ENCODE measurements around the gene PCDH9.

The PCDH9 gene

DNA sequence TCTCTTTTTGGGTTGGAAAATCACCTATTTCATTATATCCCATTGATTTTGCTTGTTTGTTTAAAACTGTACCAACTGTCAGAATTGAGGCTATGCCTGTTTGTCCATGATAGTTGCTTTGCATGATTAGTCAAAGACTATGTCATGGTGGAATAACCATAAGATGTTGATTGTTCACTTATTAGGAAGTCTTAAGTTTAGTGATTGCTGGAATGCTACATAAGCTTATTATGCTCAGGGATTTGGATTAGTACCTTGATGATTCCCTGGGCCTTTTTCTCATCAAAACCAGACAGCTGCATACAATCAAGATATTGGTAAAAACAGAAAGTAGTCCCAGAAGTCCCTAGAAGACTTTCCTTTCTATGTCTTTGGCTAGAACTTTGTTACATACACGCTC is 954.7 kb downstream of the PCDH9 start:
- Histone ChIP-seq H3K36me3 (ENCODE audit: insufficient read depth) (no peaks in the 10 kb centered on the region), H2AFZ (ENCODE audit: low read depth) (no peak overlapping the region), H3K9ac (no peak overlapping the region), H3K79me2 (ENCODE audit: insufficient read depth, low read depth) (no peaks in the 10 kb centered on the region), H3K27me3 (ENCODE audit: insufficient read depth, low read depth) (no peaks in the 10 kb centered on the region), H3K27ac (no peak overlapping the region), H3K4me3 (IDR thresholded peaks at IDR 0.05; ENCODE audit: insufficient read depth, low read depth, low read length) (no peak overlapping the region), H3K4me2 (no peak overlapping the region), H4K20me1 (ENCODE audit: insufficient read depth) (no peaks in the 10 kb centered on the region), H3K4me1 (ENCODE audit: low read depth, poor library complexity, severe bottlenecking) (no peaks in the 10 kb centered on the region)
- TF ChIP-seq, protein P1, sequence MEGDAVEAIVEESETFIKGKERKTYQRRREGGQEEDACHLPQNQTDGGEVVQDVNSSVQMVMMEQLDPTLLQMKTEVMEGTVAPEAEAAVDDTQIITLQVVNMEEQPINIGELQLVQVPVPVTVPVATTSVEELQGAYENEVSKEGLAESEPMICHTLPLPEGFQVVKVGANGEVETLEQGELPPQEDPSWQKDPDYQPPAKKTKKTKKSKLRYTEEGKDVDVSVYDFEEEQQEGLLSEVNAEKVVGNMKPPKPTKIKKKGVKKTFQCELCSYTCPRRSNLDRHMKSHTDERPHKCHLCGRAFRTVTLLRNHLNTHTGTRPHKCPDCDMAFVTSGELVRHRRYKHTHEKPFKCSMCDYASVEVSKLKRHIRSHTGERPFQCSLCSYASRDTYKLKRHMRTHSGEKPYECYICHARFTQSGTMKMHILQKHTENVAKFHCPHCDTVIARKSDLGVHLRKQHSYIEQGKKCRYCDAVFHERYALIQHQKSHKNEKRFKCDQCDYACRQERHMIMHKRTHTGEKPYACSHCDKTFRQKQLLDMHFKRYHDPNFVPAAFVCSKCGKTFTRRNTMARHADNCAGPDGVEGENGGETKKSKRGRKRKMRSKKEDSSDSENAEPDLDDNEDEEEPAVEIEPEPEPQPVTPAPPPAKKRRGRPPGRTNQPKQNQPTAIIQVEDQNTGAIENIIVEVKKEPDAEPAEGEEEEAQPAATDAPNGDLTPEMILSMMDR (conservative IDR thresholded peaks at IDR 0.05; ENCODE audit: low read depth, low read length): no peak

DNA sequence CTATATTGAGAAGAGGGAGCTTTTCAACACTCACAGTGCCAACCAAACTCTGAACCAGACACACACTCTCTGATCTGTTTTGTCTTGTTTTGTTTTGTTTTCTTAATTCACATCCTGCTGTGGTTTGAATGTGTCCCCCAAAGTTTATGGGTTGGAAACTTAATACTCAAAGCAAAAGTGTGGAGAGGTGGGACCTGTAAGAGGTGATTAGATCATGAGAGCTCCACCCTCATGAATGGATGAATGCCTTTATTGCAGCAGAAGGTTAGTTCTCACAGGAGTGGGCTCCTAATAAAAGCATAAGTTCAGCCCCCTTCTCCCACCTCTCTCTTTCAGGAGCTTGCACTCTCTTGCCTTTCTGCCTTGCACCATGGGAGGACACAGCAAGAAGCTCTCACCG is 957.1 kb downstream of the PCDH9 start:
- no peak overlapping the region for H2AFZ ChIP-seq (ENCODE audit: low read depth)

GRCh38 chr13:66266761-66267160 is 963.4 kb downstream of the PCDH9 start:
- no peaks in the 10 kb centered on the region for H3K79me2 ChIP-seq (ENCODE audit: insufficient read depth, low read depth)
- H3K27me3 ChIP-seq (ENCODE audit: insufficient read depth, low read depth): no peaks in the 10 kb centered on the region
- no peak overlapping the region for H3K9ac ChIP-seq
- H3K4me1 ChIP-seq (ENCODE audit: low read depth, poor library complexity, severe bottlenecking): no peaks in the 10 kb centered on the region
- H2AFZ ChIP-seq (ENCODE audit: low read depth): no peak overlapping the region
- TF ChIP-seq, protein P1 (conservative IDR thresholded peaks at IDR 0.05; ENCODE audit: low read depth, low read length): no peak
- no peak overlapping the region for H3K4me2 ChIP-seq
- no peaks in the 10 kb centered on the region for H3K36me3 ChIP-seq (ENCODE audit: insufficient read depth)
- H3K27ac ChIP-seq: no peak overlapping the region
- no peaks in the 10 kb centered on the region for H4K20me1 ChIP-seq (ENCODE audit: insufficient read depth)
- H3K4me3 ChIP-seq (IDR thresholded peaks at IDR 0.05; ENCODE audit: insufficient read depth, low read depth, low read length): no peak overlapping the region

More for the DNA sequence above, 957.1 kb downstream of the PCDH9 start:
- no peak overlapping the region for H3K27ac ChIP-seq
- H3K36me3 ChIP-seq (ENCODE audit: insufficient read depth): no peaks in the 10 kb centered on the region
- no peaks in the 10 kb centered on the region for H3K79me2 ChIP-seq (ENCODE audit: insufficient read depth, low read depth)
- TF ChIP-seq, protein P1 (conservative IDR thresholded peaks at IDR 0.05; ENCODE audit: low read depth, low read length): no peak
- no peaks in the 10 kb centered on the region for H3K27me3 ChIP-seq (ENCODE audit: insufficient read depth, low read depth)
- no peaks in the 10 kb centered on the region for H4K20me1 ChIP-seq (ENCODE audit: insufficient read depth)
- no peak overlapping the region for H3K9ac ChIP-seq
- H3K4me3 ChIP-seq (IDR thresholded peaks at IDR 0.05; ENCODE audit: insufficient read depth, low read depth, low read length): no peak overlapping the region
- H3K4me1 ChIP-seq (ENCODE audit: low read depth, poor library complexity, severe bottlenecking): no peaks in the 10 kb centered on the region
- H3K4me2 ChIP-seq: no peak overlapping the region

DNA sequence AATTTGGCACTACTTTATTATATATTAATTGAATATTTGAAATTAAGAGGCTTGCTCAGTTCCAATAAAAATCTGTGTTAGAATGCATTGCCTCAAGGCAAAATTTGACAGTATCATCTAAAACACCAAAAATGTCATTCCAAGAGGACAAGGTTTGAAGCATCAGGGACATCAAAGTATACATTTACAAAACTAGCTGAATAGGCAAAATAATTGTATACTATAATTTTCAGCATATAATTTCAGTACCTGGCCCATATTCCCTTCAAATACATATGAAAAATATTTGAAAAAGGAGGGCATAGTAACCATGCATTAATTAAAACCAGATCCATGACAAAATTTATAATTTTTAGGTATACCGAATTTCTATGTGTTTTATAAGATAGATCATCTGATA is 963.8 kb downstream of the PCDH9 start:
- Histone ChIP-seq H3K4me2 (no peak overlapping the region), H3K9ac (no peak overlapping the region), H3K4me3 (IDR thresholded peaks at IDR 0.05; ENCODE audit: insufficient read depth, low read depth, low read length) (no peak overlapping the region), H3K36me3 (ENCODE audit: insufficient read depth) (no peaks in the 10 kb centered on the region), H4K20me1 (ENCODE audit: insufficient read depth) (no peaks in the 10 kb centered on the region), H3K79me2 (ENCODE audit: insufficient read depth, low read depth) (no peaks in the 10 kb centered on the region), H3K27ac (no peak overlapping the region), H3K4me1 (ENCODE audit: low read depth, poor library complexity, severe bottlenecking) (no peaks in the 10 kb centered on the region), H3K27me3 (ENCODE audit: insufficient read depth, low read depth) (no peaks in the 10 kb centered on the region), H2AFZ (ENCODE audit: low read depth) (no peak overlapping the region)
- TF ChIP-seq, protein P1 (conservative IDR thresholded peaks at IDR 0.05; ENCODE audit: low read depth, low read length): no peak

Data from KMS-11 (cell line).